Activated T-helper 2 cell treated with anti-CD3 and anti-CD28 coated beads, Interferon-gamma antibody, Interleukin-2, Interleukin-4, amounts not matched to agents 10 μg/mL and 5 μg/mL and 100 μg/mL, durations not matched to agents 14 hours and 24 hours and 36 hours (primary cell): ENCODE results near the gene CMTM7. TPM values are rescaled to one million over a fixed set of nuclear protein-coding genes. Genes with fewer than 3 reads are reported as not detected.
A peak's percentile ranks its signal among the peaks of the same experiment; 100 is the strongest.
"Not testable (repeated sequence)": the region's sequence is repeated elsewhere in the genome, so short reads cannot be mapped to it uniquely, and the experiment has no call there.

ENCODE experiments used
- DNase-seq: peaks from one replicate; pipeline ENCODE4 v3.0.0; 2021; ENCODE audit warnings: low spot score
- H3K27ac Mint-ChIP-seq: one replicate; pipeline ENCODE4 v1.8.0; 2021; ENCODE audit warnings: mixed read lengths
- H3K27me3 Mint-ChIP-seq: one replicate; pipeline ENCODE4 v1.8.0; 2021; ENCODE audit warnings: low read depth, mixed read lengths
- H3K36me3 Mint-ChIP-seq: one replicate; pipeline ENCODE4 v1.8.0; 2021; ENCODE audit warnings: low read depth, mixed read lengths
- H3K4me1 Mint-ChIP-seq: one replicate; pipeline ENCODE4 v1.8.0; 2021; ENCODE audit warnings: low read depth, mixed read lengths
- H3K4me3 Mint-ChIP-seq: one replicate; pipeline ENCODE4 v1.8.0; 2021; ENCODE audit warnings: low read depth, mild to moderate bottlenecking, moderate library complexity, mixed read lengths
- H3K9me3 Mint-ChIP-seq: one replicate; pipeline ENCODE4 v1.8.0; 2021; ENCODE audit warnings: mixed read lengths
- intact Hi-C: fragments of 100-400 bp; cut with micrococcal nuclease; formaldehyde crosslinking; loops from one replicate; pipeline ENCODE4 v1.15.1; 2023
- total RNA-seq: library from RNA; stranded (reverse); gene quantifications from 2 replicates; pipeline ENCODE4 v1.2.3, GENCODE V29; 2022

CMTM7 gene
- total RNA-seq, 1 donor from 2014 or later: 60.9 TPM

DNA sequence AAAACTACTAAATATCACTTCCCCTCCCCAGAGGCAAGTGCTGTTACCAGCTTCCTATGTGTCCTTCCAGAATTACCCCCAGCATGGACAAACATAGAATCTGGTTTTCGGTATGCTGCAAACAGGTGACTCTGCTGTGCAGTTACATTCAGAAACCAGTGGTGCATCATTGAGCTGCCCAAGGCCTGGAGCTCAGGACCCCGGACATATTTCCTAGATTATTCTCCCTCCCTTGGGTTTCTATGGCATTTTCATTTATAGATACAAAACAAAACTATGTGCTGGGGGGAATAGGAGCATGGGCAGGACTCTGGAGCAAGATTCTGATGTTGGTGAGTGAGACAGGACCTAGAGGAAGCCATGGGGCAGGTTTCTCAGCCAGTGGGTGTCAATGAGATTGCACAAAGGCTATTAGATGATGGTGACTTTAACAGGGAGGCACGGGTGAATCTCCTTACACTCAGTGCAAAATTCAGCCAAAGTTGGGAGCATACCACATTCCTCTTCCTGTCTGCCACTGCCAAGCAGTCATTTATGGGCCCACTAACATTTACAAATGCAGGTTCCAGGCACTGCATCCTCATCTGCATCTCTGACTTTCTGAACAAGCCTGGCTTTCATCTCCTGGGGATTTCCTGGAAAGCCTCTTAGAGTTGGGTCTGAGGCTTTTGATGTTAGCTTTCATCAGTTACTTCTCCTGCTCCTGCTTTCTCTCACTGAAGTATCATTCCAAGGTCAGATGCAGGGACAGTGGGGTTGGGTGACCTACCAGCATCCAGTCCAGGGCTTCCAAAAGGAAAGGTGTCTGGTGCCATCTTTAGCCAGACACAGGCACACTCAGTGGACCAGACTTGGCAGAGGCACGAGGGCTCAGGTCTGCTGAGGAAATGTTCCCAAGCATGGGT lies 44.5 kb downstream of the CMTM7 start:
- no peaks in the 10 kb centered on the region for H3K9me3 Mint-ChIP-seq
- H3K36me3 Mint-ChIP-seq: peaks cover 9% of the 10 kb centered on the region
- DNase-seq: peak; percentile 6
- H3K27me3 Mint-ChIP-seq: no peaks in the 10 kb centered on the region
- H3K27ac Mint-ChIP-seq: peak overlapping the region; percentile 77
- H3K4me1 Mint-ChIP-seq: peaks cover 58% of the 10 kb centered on the region
- H3K4me3 Mint-ChIP-seq: no peak overlapping the region
- intact Hi-C loops: loop anchor here (10.0 kb wide), 1 partner anchor 139 kb away; the partner anchor contains the start of gene DYNC1LI1

DNA sequence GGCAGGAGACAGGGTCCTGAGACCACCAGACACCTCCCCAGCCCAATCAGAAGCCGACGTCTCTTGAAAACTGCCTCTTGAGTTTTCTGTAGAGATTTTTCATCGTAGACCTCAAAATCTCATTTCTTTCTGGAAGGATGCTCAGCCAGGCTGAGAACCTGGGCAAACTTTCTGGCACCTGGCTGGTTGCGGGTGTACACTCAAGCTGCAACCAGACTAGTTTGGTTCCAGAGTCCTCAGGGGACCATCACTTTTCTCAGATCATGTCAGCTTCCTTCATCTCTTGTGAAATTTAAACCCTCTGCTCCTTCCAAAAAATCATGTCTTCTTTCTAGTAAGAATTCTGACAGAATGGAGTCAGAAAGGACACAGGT lies 45.1 kb downstream of the CMTM7 start:
- H3K27ac Mint-ChIP-seq: peak overlapping the region; percentile 75
- peaks cover 14% of the 10 kb centered on the region for H3K36me3 Mint-ChIP-seq
- H3K9me3 Mint-ChIP-seq: no peaks in the 10 kb centered on the region
- H3K27me3 Mint-ChIP-seq: no peaks in the 10 kb centered on the region
- intact Hi-C loops: loop anchor here (10.0 kb wide), 1 partner anchor 138 kb away; the partner anchor contains the start of gene DYNC1LI1
- H3K4me3 Mint-ChIP-seq: no peak overlapping the region
- H3K4me1 Mint-ChIP-seq: peaks cover 57% of the 10 kb centered on the region
- no peak for DNase-seq

DNA sequence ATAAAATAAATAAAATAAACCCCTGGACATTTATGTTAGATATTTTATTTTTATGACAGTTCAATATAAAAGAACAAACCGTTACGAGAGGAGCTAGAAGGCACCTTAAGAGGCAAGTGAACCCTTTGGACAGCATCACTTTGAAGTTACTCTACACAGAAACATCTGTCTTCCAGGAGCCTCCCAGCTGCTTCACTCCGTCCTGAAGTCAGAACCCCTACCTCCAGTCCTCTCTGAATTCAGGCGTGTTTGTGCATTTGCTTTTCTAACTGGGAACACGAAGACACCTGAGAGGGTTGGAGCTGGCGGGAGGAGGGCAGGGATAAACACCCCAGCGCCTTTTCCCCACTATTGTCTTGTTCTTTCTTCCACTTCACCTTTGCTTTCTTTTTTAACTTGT lies 46.2 kb downstream of the CMTM7 start:
- Mint-ChIP-seq H3K27me3 (no peaks in the 10 kb centered on the region), H3K27ac (peak overlapping the region; percentile 88), H3K4me3 (no peak overlapping the region), H3K36me3 (peaks cover 21% of the 10 kb centered on the region), H3K9me3 (no peaks in the 10 kb centered on the region), H3K4me1 (peaks cover 55% of the 10 kb centered on the region)
- intact Hi-C loops: loop anchor here (10.0 kb wide), 1 partner anchor 137 kb away; the partner anchor contains the start of gene DYNC1LI1
- DNase-seq: no peak

DNA sequence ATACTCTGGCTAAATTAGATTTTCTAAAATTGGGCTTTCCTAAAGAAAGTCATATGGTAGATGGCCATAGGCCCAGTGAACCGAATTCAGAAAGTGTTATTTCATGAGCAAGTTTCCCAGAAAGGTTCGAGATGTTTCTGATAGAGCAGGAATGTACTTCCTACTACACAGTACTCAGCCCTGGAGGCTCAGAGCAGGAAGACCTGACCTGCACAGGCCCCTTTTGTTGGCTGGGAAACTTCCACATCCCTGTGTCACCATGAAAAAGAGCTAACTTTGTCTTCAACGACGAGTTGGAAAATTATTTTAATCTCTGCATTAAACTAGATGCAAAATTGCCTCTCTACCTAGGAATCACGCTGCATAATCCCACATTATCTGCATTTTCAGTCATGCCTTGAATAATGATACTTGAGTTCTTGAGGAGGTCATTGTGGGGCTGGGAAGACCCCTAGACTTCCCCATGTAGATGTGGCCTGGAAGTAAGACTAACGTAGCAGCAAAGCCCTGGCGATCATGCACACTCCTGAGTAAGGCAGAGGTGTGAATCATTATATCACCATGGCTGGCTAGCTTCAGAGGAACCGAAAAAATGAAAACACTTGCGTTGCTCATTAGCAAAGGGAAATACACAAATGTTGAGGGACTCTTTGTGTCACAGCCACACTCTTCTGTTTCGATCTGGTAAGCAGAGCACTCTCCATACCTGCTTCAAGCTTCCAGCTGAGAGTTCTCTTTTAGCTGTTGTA lies 47.1 kb downstream of the CMTM7 start:
- Mint-ChIP-seq H3K4me1 (peaks cover 55% of the 10 kb centered on the region), H3K27ac (peak overlapping the region; percentile 88), H3K27me3 (no peaks in the 10 kb centered on the region), H3K9me3 (no peaks in the 10 kb centered on the region), H3K36me3 (peaks cover 28% of the 10 kb centered on the region), H3K4me3 (no peak overlapping the region)
- intact Hi-C loops: loop anchor here (10.0 kb wide), 1 partner anchor 136 kb away; the partner anchor contains the start of gene DYNC1LI1
- DNase-seq: no peak

DNA sequence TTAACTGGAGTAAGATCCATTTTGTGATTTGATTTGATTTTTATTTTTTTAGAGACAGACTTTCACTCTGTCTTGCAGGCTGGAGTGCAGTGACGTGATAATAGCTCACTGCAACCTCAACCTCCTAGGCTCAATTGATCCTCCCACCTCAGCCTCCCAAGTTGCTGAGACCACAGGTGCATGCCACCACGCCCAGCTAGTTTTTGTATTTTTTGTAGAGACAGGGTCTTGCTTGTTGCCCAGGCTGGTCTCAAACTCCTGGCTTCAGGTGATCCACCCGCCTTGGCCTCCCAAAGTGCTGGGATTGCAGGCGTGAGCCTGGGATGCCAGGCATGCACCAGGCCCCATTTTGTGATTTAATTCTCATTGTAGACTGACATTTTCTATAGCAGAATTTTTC lies 47.8 kb downstream of the CMTM7 start:
- Mint-ChIP-seq H3K4me1 (peaks cover 60% of the 10 kb centered on the region), H3K27ac (peak overlapping the region; percentile 88), H3K36me3 (peaks cover 33% of the 10 kb centered on the region)
- not testable (repeated sequence) for H3K27me3 Mint-ChIP-seq, DNase-seq, H3K4me3 Mint-ChIP-seq, H3K9me3 Mint-ChIP-seq
- intact Hi-C loops: loop anchor here (10.0 kb wide), 1 partner anchor 135 kb away; the partner anchor contains the start of gene DYNC1LI1

DNA sequence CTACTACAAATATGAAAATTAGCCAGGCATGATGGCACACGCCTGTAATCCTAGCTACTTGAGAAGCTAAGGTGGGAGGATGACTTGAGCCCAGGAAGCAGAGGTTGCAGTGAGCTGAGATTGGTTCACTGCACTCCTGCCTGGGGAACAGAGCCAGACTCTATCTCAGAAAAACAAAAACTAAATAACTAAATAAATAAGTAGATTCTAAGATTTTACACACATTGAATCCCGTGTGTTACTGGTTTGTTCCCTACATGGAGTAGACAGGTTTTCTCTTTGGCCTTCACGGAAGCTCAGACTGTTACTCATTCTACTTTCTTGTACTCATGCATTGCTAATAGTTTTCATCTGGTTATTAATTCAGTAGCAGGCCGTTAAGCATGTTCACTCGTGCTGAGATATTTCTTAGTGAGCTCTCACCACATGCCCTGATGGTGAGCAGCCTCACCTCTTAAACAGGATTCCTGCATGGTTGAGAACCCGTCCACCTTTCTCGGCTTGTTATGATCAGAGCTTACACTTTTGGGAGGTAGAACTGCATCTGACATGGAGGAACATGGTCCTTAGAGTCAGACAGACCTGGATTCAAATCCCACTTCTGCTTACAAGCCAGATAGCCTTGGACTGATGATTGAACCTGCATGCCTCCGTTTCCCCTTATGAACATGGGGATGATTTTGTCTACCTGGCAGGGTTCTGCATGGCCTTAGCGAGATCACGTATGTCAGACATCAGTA lies 49.1 kb downstream of the CMTM7 start:
- H3K27ac Mint-ChIP-seq: no peak overlapping the region

DNA sequence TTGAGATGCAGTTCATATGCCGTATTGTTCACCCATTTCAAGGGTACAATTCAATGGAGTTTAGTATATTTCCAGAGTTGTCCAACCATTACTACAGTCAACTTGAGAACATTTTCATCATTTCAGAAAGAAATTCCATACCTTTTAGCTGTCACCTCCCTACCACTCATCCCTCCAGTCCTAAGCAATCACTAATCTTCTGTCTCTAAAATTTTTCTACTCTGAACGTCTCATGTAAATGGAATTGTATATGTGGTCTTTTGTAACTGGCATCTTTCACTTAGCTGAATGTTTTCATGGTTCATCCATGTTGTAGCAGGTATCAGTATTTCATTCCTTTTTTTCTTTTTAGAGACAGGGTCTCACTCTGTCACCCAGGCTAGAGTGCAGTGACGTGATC lies 51.1 kb downstream of the CMTM7 start:
- H3K27me3 Mint-ChIP-seq: no peaks in the 10 kb centered on the region
- H3K4me1 Mint-ChIP-seq: peaks cover 62% of the 10 kb centered on the region
- H3K27ac Mint-ChIP-seq: no peak overlapping the region
- no peak overlapping the region for H3K4me3 Mint-ChIP-seq
- intact Hi-C loops: loop anchor here (1.0 kb wide), 1 partner anchor 9 kb away; no protein-coding TSS in a partner anchor
- no peak for DNase-seq
- peaks cover 62% of the 10 kb centered on the region for H3K36me3 Mint-ChIP-seq
- no peaks in the 10 kb centered on the region for H3K9me3 Mint-ChIP-seq

More for the DNA sequence above, 49.1 kb downstream of the CMTM7 start:
- H3K36me3 Mint-ChIP-seq: peaks cover 42% of the 10 kb centered on the region
- no peak for DNase-seq
- H3K9me3 Mint-ChIP-seq: no peaks in the 10 kb centered on the region
- H3K4me3 Mint-ChIP-seq: no peak overlapping the region
- intact Hi-C loops: no loop called here
- H3K27me3 Mint-ChIP-seq: no peaks in the 10 kb centered on the region
- H3K4me1 Mint-ChIP-seq: peaks cover 59% of the 10 kb centered on the region

DNA sequence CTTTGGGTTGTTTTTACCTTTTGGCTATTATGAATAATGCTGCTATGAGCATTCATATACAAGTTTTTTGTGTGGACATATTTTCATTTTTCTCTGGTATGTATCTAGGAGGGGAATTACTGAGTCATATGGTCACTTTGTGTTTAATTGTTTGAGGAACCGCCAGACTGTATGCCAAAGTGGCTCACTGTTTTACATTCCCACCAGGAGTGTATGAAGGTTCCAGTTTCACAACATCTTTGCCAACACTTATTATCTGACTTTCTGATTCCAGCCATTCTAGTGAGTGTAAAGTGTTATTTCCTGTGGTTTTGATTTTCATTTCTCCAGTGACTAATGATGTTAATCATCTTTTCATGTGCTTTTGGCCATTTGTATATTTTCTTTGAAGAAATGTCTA lies 51.8 kb downstream of the CMTM7 start:
- Mint-ChIP-seq H3K27ac (peak overlapping the region; percentile 74), H3K36me3 (peaks cover 65% of the 10 kb centered on the region), H3K4me3 (peak overlapping the region; percentile 1), H3K4me1 (peaks cover 62% of the 10 kb centered on the region), H3K27me3 (no peaks in the 10 kb centered on the region), H3K9me3 (no peaks in the 10 kb centered on the region)
- no peak for DNase-seq
- intact Hi-C loops: loop anchor here (1.0 kb wide), 1 partner anchor 10 kb away; no protein-coding TSS in a partner anchor

DNA sequence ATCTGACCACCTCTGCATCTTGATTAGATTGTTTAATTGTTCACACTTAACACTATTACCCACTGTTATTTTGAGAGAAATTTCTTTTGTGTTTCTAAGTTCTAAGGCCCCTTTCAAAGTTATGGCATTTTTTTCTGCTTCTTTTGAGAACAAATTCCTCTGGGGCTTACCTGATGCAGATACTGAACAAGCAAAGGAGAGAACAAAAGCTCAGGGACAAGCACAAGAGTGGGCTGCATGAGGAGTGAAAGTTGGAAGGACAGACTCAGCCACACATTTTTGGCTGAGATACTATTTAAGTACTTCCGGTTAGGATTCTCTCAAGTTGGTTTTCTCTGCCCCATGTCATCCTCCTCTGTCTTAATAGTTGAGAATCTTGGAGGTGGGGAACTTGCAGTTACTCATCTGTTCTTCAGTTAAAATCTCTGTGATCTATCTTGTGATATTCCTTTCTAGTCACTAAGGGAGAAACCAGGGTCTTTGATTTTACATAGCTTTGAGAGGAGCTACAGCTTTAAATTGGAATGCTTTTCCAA lies 56.3 kb downstream of the CMTM7 start:
- H3K27ac Mint-ChIP-seq: peak overlapping the region; percentile 20

DNA sequence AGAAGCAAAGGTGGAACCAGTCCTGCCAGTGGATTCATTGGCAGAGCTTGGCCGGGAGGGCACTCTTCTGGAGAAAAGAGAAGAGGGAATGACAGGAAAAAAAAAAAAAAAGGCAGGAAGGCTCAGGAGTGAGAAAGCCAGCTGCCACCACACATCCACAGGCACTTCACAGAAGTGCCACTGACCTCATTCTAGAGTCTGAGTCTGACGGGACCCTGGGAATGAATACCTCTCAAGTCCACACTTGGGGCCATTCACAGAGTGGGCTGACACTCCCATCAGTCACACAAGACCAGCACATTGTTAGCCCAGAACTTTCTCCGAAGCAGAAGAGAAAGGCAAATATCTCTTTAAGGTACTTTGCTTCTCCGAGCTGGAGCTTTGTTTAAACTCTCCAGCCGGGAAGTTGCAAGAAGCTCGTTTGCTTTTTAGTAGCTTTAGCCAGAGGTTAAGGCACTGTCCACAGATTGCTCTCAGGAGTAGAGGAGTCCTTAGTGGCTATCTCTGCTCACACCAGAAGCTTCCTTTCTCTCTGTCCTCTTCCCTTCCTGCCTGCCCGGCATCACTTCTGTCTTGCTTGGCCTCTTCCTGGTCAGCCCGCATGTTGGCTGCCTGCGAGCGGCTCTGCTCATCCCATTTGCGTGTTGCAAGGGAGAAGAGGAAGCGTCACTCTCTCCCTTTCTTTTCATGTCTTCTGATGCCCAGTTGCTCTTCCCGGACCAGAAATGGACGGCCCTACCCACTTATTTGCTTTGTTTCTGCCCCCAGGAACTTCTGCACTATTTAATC lies 57.2 kb downstream of the CMTM7 start:
- H3K4me1 Mint-ChIP-seq: peaks cover 32% of the 10 kb centered on the region
- DNase-seq: no peak
- no peak overlapping the region for H3K27ac Mint-ChIP-seq
- H3K9me3 Mint-ChIP-seq: no peaks in the 10 kb centered on the region
- intact Hi-C loops: no loop called here
- no peak overlapping the region for H3K4me3 Mint-ChIP-seq
- peaks cover 66% of the 10 kb centered on the region for H3K36me3 Mint-ChIP-seq
- no peaks in the 10 kb centered on the region for H3K27me3 Mint-ChIP-seq

More for the DNA sequence above, 56.3 kb downstream of the CMTM7 start:
- peaks cover 41% of the 10 kb centered on the region for H3K4me1 Mint-ChIP-seq
- H3K27me3 Mint-ChIP-seq: no peaks in the 10 kb centered on the region
- DNase-seq: no peak
- intact Hi-C loops: no loop called here
- H3K36me3 Mint-ChIP-seq: peaks cover 69% of the 10 kb centered on the region
- H3K9me3 Mint-ChIP-seq: no peaks in the 10 kb centered on the region
- no peak overlapping the region for H3K4me3 Mint-ChIP-seq

DNA sequence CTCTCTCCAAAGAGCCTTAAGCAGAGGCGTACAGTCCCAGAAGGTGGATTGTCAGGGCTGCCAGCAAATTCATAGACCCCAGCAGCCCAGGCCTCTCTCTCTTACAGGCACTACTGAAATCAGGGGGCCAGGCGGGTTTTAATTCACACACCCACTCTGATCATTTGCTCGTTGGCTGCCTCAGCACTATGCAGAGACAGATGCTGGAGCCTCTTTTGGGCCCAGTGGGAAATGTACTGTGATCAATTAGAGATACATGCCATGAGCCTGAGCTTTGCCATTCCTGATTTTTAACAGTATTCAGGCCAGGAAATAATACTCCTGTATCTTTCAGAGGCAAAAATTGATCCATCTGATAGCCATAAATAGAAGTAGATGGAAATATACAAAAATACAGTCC lies 58.0 kb downstream of the CMTM7 start:
- intact Hi-C loops: no loop called here
- DNase-seq: no peak
- Mint-ChIP-seq H3K36me3 (peaks cover 66% of the 10 kb centered on the region), H3K4me3 (no peak overlapping the region), H3K27me3 (no peaks in the 10 kb centered on the region), H3K9me3 (no peaks in the 10 kb centered on the region), H3K27ac (no peak overlapping the region), H3K4me1 (peaks cover 29% of the 10 kb centered on the region)
